NCI-H2196 treated with DMSO at 0.1 percent for 48 hours (cell line): ENCODE measurements around the gene DAB1.

Source experiments
- DNase-seq: peaks from one replicate; lab custom pipeline; 2025; ENCODE audit not compliant: unreplicated experiment; lab: John Stamatoyannopoulos, UW

DAB1 gene

DNA sequence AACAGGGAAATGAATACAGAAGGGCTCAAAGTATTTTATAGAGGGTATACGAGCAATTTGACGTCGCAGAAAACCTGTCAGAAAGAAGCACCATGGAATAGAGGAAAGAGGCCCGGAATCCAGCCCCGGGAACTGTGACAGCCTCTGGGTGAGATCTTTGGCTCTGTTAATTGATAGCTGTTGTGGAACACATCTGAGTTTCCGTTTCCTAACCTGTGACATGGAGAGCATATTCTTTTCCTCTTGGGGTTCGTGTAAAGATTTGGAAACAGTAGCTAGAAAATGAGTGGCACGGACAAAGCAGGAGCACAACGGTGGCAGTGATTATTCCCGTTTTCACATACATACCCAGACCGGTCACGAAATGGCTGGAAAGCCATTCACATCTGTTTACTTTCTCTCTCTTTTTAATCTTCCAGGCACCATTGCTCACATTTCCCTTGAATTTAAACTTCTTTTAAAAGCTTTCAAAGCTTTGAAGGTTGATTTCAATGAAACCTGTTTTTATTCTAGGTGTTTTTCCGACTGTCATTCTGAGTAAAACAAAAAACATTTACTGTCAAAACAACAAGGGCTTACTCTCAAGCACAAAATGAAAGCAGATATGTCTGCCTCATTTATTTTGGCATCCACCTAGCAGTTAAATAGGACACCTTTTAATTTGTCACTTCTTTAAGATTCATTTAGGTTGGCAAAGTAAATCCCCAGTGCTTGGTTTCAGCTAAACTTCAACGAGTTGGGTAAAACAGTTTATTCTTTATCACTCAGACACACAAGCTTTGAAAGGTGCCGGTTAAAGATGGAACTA lies 431.3 kb downstream of the DAB1 start:
- no peak for DNase-seq

DNA sequence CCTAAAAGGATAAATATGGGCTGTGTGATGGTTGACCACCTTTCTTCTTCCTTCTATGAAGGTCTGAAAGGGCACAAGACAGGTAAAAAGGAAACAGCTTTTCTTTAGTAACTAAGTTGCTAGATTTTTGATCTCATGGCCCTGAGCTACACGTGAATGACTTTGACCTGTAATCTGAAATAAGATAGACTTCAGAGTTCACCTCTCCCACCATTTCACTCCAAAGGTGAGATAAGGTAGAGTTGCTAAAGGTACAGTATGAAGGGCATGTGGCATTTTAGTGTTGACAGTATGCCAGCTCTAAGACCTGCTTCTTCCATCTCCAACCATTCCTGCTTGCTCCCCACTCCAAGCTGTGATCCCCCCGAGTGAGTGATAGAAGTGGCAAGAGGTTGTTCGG lies 432.3 kb downstream of the DAB1 start:
- DNase-seq, result no peak

DNA sequence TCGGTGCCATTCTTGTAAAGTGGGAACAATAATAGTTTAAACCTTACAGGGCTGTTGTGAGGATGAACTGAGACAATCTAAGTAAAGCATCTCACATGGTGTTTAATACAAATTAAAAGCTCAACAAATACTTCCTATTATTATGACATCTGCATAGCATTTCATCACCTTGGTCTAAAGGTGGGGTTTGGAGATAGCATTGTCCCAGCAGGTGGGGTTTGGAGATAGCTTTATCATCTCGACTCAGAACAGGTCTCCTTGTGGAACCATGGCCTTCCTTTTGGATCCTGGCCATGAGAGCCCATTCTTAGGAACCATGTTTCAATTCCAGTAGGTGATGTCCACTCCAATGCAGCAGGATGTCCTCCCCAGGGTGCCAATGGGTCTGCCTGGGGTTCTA lies 437.5 kb downstream of the DAB1 start:
- no peak for DNase-seq

DNA sequence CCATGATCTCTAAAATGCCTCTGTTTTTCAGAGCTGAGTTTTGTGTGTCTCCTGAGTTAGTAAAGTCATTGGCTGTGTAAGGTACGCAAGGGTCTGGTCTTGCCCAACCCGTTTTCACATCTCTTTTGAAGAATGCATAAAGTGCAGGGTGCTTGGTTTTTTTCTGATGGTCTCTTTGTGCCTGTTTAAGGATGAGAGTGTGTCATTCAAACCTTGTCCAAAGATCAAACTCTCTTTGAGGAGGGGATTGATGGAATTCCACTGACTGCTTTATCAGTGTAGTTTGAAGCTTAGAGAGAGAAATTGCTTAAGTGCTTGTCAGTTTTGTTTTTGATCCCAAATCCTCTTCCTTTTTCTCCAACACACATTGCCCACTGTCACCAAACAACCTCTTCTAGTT lies 438.0 kb downstream of the DAB1 start:
- no peak for DNase-seq

DNA sequence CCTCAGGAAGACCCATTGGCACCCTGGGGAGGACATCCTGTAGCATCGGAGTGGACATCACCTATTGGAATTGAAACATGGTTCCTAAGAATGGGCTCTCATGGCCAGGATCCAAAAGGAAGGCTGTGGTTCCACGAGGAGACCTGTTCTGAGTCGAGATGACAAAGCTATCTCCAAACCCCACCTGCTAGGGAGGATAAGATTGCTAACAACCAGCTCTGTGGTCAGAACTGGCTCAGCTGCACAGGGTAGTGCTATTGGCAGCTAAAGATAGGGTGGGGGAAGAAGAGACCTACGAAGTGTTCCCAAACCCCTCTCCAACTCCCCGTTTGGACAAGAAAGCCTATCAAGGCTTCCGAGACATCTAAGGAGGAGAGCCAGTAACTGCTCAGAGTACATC lies 440.4 kb downstream of the DAB1 start:
- DNase-seq, result no peak

DNA sequence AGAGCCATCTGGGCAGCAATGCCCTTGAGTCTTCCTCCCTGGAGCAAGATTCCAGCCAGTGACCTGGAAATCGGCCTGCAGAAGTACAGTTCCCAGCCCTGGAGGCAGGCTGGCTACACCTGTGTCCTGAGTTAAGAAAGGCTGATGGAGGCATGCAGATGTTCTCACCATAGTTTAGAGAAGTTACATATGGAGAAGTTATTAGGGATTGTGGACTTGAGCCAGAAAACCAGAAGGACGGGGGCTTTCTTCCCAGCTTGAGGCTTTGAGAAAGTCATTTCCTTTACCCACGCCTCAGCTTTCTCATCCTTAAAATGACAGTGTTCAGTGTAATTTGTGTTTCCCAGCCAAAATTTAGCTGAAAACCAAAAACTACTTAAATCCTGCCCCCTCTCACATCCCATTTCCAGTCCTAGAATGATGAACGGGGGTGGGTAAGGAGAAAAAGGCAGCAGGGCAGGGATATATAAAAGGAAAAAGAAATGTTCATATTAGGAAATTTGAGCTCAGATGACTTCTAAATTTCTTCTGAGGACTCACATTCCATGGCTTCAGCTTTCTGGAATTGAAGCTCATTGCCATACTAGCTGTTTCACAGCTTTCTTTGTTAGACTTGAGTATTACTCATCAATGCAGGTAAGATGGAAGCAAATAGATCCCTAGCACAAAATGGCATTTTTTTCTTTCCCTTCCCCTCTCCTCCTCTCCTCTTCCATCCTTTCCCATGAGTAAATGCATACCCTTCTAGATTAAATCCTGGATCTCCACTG lies 443.7 kb downstream of the DAB1 start:
- DNase-seq, result no peak

DNA sequence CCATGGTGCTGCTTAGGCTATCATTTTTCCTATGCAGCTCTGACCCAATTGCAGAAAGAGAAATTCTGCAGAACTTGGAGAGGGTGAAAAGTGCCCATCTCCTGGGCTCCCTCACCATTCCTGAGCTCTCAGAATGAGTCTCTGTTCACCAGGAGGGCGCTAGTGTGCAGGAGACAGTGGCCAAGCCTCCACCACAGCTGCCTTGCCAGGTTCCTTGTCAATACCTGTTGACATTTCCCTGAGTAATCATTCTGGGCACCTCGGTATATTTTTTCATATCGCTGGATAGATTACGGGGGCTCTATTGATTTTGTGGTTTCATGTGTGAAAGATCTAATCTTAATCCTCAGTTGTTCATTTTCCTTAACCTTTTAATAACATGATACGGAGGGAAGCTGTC lies 445.0 kb downstream of the DAB1 start:
- no peak for DNase-seq

DNA sequence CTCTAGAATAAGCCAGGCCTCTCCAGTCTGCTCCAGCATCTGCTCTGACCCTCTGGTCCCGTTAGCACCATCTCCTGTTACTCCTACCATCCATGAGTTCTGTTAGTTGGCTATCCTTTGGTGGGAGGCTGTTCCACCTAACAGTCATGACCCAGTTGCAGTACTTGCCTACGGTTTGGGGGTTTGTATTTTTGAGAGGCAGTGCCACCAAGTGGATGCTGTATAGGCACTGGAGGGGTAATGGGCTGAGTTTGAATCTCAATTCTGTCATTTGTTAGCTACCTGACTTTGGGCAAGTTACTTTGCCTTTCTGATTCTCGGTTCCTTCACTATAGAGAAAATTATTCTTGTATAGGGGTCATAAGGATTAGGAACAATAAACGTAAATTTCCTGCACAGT lies 445.9 kb downstream of the DAB1 start:
- no peak for DNase-seq

DNA sequence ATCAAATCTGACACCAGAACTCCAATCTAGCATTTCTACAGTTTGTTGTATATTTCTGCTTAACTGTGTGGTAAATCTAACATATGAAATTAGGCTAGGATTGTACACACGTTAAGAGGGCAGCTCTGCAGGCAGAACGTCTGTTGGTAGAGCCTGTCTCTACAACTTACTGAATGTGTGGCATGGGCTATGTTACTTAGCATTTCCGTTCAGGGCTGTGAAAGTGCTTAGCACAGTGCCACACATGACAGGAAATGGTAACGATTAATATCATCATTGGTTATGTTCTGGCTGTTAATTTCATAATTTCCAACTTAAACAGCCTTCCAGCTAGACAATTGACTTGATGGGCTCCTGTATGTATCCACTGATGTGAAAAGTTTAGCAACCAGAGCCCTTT lies 448.4 kb downstream of the DAB1 start:
- no peak for DNase-seq

DNA sequence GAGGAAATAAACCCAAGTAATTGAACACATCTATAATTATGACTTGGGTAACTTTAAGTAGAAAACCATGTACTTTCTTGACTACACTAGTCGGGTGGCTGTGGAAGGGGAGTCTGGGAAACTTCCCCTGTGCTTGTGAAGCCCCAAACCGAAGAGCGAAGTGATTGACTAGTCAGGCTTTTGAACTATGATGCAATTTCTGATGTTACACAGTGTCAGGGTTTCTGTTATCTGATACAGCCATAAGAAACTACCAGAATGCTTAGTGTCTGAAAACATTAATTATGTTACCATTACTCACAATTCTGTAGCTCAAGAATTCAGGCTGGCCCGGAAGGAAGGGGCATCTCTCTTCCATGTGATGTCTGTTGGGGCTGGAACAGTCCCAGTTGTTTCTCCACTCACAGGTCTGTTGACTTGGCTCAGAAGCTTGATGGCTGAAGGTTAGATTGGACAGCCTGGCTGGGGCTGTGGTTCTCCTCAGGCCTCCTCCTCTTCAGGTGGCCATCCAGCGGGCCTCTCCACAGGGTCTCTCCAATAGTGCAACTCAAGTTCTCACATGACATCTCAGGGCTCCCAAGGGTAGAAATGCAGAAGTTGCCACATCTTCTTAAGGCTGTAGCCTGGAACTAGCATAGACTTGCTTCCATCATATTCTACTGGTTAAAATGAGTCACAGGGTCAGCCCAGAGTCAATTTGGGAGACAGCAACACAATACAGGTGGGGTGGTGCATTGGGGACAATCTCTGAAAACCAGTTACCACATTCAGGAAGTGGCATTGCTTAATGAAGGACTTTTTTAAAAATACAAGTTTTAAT lies 449.7 kb downstream of the DAB1 start:
- DNase-seq, result no peak

DNA sequence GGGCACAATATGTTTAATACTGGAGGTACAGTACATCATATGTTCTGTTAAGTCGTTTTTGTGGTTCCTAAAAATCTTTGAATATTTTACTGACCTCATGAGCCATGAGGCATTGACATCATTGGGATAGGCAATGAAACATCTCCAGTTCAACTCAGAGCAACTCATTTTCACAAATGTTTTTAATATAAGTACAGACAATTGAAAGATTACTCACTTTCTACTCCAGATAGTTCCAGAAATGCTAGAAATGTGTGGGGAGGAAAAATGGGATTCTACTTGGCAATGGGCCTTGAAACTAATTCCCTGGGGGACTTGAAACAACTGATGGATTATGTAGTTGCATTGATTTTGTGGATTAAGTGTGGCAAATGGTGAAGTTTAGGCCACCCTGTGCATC lies 450.9 kb downstream of the DAB1 start:
- no peak for DNase-seq

DNA sequence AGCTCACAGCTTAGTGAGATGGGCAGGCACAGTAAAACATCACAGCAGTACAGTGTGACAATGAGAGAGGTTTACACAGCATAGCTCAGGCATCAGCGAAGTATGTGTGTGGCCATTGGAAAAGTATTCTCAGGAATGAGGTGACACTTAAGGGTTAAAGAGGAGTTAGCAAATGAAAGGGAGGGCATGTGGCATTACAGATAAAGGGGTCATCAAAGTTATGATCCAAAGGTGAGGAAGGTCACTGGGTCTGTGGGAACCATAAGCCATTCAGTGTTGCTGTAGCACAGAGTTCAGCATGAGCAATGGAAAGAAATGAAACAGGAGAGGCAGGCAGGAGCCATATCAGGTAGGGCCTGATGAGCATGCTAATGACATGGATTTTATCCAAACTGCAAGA lies 453.6 kb downstream of the DAB1 start:
- DNase-seq, result no peak

DNA sequence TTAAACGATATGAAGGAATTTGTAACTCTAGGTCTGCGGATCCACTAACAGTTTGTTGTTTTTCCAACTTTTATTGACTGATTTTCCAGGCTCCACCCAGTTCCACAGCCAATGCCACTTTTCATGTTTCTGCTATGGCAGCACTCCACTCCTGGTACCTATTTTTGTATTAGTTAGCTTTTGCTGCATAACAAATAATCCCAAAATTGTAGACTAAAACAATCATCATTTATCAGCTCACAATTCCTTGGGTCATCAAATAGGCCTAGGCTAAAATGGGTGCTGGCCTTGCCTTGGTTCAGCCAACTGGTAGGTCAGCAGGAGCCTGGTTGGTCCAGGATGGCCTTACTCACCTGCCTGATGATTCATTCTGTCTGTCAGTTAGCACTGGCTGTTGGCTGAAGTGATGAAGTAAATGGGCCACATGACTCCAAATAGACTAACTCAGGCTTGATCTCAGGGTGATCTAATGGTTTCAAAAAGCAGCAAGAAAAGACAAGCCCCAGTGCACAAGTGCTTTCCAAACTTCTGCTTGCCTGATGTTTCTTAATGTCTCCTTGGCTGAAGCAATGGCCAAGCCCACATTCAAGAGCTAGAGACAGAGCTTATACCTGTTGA lies 454.9 kb downstream of the DAB1 start:
- no peak for DNase-seq

DNA sequence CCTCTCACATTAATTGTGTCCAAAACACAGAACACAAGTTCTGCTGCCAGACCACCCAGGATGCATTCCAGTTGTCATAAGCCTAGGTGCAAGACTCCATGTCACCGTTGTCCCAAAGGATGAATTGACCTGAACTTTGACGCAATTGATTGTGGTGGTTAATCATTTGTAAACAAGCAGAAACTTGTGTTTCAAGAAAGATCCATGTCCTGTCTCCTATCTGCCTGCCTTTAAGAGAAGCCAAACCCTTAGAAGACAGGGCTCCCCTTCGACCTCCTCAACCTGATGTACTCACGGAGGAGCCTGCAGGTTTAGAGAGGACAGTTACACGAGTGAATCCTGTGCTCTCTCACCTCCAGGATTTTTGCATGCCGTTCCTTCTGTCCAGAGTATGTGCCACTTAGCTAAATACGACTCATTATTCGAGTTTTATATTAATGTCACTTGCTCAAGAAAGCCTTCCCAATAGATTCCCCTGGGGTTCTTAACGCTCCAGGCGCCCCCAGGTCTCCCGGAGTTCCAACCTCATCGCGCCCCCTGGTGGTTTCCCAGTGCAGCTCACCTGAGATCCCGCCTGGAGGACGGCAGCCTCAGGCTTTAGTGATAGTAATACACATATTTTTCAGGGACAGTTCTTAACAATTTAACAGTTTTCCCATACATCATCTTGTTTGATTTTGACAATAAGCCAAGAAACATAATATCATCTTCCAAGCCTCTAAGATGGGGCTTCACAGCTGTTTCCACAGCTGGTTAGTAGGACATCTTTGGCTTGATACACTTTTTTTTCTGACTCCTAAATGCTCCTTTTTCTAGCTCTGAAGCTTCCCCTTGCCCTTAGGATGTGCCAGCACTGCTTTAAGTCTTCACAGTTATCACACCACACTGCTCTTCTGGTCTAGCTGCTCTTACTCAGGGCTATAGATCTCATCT lies 455.7 kb downstream of the DAB1 start:
- DNase-seq, result no peak

DNA sequence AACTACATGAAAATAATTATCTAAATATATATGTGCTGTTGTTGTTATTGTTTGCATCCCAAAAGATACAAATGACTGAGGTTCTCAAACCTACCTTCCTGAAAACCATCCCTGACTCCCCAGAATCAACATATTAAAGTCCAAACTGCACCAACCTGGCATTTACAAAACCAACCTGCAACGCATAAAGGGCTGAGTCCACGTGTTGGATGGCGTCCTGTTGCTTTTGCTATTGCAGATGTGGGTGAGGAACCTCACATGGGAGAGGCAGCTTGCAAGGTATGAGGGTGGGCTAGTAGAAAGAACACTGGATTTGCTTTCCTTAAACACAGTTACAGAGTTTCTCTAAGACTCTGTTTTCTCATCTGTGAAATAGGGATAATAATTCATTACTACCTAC lies 456.5 kb downstream of the DAB1 start:
- no peak for DNase-seq

DNA sequence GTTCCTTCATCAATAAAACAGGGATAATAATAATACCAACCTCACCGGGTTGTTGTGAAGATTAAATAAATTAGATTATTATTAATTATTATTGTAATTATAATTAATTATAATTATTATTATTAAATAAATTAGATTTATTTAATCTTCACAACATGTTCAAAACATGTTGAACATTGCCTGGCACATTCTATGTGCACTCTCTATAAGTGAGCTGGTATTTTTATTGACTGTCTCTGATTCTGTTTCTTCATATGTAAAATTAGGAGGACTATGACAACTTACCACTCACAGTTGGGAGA lies 457.2 kb downstream of the DAB1 start:
- no peak for DNase-seq

DNA sequence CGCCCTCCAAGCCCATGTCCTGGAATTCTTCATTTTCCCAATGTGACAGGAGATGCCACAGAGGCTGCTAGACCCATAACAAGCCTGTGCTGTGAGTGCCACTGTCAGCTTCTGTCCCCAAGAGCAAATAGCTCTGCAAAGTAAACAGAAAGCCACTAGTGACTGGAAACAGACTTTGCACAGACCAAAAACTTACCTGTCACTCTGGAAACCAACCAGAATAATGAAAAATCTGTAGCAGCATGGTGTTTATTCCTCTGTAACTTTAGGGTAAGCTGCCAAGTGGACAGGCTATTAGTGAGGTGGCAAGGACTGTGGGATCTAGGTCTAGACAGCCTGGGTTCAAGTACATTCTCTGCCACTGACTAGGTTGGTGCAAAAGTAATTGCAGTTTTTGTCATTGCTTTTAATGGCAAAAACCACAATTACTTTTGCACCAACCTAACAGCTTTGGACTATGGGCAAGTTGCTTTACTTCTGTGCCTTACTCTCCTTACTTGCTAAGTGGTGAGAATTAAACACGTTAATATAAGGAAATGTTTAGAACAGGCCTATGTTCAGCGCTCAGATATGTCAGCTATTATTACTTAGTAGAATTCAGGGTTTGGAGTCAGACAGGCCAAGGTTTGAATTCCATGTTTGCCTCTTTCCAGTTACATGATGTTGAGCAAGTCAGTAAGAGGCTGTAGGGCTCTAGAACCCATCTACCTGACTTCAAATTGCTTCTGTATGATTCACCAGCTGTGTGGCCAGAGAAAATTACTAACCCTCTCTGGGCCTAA lies 457.8 kb downstream of the DAB1 start, which contains the start of gene C8B:
Gene C8B (minus strand): TSS at position 100 of the 782 bp plus-strand sequence. CDS start 67 bp downstream, at position 33.
- no peak for DNase-seq

DNA sequence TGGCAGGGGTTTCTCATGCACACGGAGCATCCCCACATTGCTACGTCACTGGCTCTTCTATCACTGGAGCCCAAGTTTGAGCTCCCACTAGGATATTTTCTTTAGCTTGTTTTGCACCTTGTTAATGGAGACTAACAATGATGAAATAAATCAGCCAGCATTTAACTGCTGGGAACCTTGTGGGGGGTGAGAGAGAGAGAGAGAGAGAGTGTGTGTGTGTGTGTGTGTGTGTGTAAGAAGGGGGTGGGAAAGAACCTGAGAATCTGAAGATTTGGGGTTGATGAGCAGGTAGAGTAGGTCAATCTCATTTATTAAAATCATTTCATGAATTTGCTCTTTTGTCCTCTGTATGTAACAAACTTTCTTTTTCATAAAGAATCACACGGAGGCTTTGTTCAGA lies 458.7 kb downstream of the DAB1 start:
- no peak for DNase-seq

DNA sequence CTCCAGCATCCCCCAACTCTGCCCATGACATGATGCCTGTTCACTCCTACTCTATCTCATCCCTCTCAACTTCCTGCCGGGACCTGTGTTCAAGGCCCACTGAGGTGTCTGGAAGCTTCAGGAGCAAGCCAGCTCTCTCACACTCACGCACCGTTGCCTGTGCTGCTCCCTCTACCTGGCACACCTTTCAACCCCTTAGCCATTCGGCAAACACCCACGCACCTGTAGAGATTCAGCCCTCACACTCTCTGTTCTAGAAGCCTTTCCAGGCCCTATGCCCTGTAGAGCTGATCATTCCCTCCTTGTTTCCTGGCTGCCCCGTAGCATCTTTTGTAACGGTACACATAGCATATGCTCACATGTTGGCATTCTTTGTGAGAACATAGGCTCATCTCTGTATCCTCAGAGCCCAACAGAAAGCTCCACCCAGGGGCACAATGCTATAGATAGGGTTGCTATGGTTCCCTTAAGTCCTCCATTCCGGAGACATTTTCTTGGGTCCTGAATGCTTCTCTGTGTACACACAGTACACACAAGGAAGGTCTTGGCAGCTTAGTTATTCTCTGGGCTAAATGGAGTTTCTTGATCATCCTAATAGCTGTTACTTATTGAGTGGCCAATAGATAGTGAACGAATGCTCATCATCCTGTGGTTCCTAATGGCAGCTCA lies 459.4 kb downstream of the DAB1 start:
- DNase-seq, result no peak
